Skeletal muscle cell (primary cell): ENCODE measurements around the gene DGLUCY.
A peak's percentile ranks its signal among the peaks of the same experiment; 100 is the strongest.
"Not testable (repeated sequence)": the region's sequence is repeated elsewhere in the genome, so short reads cannot be mapped to it uniquely, and the experiment has no call there.

Experiments used
- DNase-seq: peaks from one replicate; pipeline ENCODE4 v3.0.0-alpha.2; 2010; ENCODE audit warnings: low read depth
- H3K4me3 ChIP-seq: 2 replicates; pipeline ENCODE4 v1.5.1; 2011; ENCODE audit warnings: low read depth, mild to moderate bottlenecking, control low read depth, low read length, moderate library complexity

DGLUCY gene

DNA sequence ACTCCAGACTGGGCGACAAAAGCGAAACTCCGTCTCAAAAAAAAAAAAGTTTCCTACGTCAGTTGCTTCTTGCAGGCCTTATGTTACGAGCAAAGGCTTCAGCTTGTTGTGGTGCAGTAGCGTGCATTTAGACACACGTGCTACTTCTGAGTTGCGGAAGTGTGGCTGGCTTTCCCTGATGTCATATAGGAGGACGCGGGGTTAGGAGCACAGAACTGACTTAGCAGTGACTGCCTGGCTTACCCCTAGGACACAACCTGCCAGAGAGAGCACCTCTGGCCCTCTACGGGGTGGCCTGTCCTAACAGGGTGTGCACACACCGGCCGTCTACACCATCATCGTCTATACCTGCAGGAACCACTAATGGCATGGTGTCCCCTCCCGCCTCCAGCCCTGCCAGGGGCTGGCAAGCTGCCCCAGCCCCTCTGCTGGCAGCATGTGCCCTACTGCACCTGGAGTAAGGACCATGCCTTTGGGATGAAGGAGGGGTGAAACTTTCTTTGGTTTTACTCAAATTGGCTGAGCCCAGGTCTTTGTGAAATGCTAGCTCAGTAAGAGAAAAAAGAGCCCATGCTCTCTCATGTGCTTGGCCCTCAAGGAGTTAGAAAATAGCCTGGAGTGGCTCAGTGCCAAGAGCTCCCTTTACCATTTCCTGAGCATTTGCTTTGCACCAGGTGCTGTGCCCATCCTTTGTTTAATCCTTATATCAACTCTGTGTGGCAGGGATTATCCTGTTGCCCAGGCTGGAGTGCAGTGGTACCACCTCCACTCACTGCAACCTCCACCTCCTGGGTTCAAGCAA, 132.4 kb downstream of the DGLUCY start:
- H3K4me3 ChIP-seq = no peak overlapping the region
- DNase-seq = no peak

DNA sequence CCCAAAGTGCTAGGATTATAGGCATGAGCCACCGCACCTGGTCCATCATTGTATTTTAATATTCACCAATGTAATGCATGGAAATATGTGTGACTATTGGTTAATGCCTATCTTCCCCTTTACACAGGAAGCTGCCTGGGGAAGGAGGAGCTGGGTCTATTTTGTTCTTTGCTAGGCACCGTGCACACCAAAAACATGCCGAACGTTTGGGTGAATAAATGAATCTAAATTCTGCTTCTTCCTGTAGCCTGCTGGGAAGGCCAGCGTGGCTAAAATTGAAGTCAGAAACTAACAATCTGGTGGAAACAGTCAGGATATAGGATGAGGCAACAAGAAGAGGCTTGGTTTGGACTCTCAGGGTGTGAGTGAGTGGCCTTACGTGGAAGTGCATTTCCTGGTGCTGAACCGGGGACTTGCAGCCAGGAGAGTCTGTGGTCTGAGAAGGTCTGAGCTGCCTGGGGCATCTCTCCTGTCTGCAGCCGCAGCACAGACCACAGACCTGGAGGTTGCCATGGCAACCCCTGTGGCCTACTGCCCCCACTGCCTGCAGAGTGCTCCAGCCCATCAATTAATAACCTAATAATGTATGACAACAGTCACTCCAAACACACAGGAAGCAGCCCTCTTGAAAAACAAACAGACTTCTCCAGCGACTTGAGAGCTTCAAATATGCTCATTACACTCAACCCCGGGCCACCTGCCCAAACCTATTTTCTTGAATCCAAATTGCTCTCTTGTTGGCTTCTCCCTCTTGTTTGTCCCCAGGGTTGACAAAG, 136.2 kb downstream of the DGLUCY start:
- no peak for DNase-seq
- no peak overlapping the region for H3K4me3 ChIP-seq

DNA sequence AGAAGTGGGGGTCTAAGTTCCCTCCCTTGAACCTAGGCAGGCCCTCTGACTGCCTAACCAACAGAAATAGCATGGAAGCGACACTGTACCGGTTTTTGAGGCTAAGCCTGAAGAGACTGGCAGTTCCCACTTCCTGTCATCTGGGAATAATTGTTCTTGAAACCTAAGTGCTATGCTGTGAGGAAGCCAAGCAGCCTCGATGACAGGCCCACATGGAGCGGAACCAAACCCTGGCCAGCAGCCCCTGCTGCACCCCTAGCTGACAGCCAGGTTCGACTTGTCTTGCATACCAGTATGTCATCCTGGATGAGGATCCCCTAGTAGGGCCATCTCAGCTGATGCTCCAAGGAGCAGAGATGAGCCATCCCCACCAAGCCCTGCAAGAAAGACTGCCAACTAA, 137.0 kb downstream of the DGLUCY start:
- DNase-seq = no peak
- no peak overlapping the region for H3K4me3 ChIP-seq

DNA sequence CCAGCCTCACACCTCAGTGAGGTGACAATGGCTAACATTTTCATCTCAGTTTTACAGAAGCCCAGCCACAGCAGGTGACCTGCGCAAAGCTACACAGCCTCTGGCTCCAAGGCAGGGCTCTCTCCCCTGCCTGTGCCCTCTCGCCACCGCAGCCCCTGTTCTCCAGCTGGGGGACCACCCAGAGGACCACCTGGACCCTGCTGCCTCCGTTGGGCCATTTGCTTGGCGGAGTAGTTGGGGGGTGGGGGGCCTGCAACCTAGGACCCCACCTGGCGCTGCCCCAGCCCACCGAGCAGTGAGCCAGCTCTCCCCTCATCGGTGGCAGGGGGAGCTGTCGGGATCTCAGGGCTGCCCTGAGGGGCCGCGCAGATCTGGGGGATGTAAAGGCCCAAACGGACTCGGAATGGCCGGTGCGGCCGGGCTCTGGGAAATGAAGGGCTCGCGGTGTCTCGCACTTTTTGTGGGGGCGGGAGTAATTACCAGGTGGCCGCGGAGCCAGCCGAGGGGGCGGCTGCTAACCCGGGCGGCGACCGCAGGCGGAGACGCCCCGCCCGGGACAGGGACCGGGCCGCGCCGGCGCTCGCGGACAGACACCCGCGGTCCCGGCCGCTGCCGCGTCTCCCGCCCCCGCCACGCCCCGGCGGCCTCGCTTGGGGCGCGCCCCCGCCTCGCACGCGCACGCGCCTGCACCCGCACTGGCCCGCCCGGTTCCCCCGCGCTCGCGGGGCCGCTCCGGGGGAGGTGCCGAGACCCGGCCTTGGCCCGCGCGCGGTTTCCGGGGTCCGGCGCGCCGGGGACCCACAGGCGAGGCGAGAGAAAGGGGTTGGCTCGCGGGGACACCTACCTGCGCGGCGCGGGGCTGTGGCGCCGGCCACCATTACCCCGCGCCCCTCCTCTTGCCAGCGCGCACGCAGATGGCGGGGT, 139.3 kb downstream of the DGLUCY start:
- no peak for DNase-seq
- peak overlapping the region; percentile 50 for H3K4me3 ChIP-seq

DNA sequence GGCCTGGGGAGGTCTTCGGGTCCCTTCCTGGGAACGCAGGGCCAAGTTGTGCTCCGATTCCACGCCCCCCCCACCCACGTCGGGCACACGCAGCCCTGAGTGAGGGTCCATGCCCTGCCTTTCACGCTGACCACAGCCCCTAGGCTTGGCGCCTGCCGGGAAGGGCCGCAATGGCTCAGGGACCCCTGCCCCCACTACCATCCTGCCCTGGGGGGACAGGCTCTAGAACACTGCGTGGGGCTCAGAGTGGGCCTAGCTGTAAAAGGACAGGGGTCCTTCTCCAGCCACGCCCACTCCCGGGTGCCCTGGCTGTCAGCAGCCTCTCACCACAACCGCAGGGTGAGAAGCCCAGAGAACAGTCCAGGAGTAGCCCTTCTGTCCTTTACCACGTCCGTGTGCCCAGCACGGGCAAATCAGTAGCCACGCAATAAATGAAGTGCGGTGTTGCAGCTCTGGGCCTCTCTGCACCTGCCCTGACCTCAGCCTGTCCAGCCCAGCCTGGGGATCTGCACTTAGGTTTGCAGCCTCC, 140.0 kb downstream of the DGLUCY start:
- H3K4me3 ChIP-seq = peak overlapping the region; percentile 50
- no peak for DNase-seq

DNA sequence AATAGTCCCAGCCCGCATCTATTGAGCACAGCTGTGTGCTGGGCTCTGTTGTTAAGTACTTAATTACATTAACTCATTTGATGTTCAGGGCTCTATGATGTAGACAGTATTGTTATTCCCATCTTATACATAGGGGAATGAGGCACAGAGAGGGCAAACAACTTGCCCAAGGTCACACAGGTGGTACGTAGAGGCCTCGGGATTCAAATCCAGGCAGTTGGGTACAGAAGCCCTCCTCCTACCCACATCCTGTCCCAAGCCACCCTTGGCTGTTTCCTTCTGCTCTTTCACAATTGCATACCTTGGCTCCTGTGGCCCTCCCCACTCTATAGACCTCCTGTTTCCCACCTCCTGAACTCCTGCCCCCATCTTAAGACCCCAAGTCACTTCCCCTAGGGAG, 140.6 kb downstream of the DGLUCY start:
- DNase-seq = no peak

DNA sequence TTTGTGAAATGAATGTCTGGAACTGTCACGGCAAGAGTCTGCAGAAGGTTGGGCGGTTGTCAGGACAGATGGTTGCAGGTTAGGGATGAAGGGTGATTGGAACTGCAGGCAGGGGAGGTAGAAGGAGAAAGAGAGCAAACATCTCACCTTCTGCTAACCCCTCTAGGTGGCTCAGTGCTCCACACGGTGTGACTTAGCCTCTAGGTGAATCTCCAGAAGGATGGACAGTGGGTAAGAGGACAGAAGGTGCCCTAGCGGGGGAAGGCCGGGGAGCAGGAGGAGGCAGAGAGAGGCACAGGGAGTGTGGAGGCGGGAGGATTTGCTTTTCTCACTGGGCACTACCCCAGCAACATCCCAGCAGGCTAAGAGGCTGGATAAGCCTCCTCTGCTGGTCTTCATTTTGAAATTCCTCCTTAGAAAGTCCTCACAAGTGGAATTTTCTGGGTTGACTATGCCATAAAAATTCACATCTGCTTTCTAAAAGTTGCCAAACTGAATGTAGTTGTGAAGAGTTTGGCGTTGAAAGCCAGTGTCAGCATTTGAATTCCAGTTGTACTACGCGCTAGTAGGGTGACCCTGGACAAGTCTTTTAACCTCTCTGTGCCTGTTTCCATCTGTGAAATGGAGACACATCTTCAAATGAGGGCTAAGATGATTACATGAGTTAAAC, 141.3 kb downstream of the DGLUCY start:
- DNase-seq = no peak

More for the DNA sequence above, 140.6 kb downstream of the DGLUCY start:
- H3K4me3 ChIP-seq = no peak overlapping the region

DNA sequence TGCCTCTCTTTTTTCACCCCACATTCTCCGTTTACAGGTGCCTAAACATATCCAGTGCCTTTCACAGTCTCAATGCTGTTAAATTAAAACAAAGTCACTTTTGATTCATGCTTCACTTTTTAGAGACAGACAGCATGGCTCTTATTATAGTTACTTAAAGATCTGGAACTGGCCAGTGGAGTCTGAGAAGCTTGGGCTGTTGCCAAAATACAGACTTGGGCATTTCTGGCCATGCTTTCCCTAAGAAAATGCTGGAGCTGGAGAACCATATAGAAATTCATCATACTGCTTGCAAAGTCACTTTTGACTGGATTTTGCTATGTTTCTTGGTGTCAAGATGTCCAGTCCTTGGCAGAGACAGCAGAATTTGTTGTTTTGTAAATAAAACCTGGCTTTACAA, 142.8 kb downstream of the DGLUCY start:
- no peak overlapping the region for H3K4me3 ChIP-seq
- no peak for DNase-seq

More for the DNA sequence above, 141.3 kb downstream of the DGLUCY start:
- H3K4me3 ChIP-seq = no peak overlapping the region

DNA sequence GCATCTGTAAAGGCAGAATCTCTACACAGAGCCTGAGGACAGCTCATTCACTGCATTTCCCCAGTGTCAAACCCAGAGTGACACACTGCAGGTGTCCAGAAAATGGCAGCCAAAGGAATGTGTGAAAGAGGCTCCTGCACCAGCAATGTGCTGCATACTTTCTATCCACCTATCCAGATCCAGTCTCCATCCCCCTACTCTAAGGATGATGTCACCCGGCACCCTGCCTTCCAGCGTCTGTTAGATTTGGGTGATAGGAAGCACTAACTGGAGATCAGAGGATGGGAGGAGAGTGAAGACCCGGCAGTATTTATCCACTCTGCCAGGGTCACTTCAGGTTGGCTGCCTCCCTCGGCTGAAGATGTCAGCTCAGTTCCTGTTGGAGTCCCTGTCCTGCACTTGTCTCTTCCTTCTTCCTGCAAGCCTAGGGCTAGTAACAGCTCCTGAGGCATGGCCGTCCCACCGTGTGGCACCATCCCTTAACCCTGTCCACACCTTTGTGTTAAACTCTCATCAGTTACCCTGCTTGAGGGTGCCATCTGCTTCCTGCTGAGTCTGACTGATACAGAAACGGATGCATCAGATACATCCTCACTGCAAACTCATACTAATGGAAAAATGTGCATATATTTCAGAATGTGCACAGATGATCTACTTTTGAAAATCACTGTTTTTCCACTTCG, 143.6 kb downstream of the DGLUCY start:
- no peak for DNase-seq
- no peak overlapping the region for H3K4me3 ChIP-seq

DNA sequence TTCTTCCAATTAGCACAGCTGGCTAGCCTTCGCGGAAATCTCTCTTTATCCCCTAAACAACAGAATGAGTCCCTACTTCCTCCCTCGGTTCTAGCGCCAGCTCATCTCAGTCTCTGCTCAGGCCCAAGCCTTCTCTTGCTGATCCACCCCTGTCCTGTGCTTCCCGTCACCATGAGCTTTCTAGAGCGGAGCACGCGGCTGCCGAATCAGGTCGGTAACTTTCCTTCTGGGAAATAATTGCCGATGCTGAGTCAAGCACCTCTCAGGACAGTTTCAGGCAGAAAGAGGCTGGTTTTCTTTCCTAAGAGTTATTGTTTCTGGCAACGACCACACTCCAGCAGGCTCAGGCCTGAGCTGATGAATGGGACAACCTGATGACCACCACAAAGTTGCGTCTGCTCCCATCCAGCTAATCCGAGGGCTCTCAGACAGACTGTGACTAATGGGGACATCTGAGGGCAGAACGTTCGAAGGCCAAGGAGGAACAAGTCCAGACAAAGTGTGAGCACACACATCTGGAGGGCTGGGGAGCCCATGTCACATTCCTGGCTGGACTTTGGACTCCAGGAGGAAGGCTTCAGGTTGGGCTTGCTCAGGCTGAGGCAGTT, 144.2 kb downstream of the DGLUCY start:
- no peak overlapping the region for H3K4me3 ChIP-seq
- peak; percentile 57 for DNase-seq

DNA sequence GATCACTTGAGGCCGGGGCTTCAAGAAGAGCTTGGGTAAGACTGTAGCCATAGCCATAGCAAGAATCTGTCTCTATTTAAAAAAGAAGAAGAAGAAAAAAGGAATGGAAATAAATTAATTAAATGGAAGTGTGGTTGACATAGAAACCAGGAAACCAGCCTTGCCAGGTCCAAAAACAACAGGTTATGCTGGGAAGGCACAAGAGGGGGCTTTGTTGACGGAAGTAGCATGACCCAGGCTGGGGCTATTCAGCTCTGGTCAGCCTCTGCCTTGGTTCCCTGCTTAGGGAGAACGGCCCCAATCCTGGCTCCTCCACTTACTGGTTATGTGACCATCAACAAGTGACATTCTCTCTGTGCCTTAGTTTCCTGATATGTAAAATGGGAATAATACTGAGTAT, 145.0 kb downstream of the DGLUCY start:
- DNase-seq = no peak
- no peak overlapping the region for H3K4me3 ChIP-seq

DNA sequence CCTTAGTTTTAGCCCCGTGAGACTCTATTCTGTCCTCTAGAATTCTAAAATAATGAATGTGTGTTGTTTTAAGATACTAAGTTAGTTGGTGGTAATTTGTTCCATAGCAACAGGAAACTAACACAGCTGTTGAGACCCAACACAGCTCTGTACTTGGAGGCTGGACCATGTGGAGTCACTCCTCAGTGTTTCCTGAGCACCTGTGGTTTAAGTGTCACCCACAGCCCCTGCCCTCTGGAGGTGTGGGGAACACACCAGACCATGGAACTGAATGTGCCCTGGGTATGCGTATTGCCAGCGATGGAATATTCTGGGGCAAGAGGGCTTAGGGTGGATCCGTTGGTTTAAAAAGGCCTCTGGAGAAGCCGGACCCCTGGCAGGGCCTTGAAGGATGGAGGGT, 147.2 kb downstream of the DGLUCY start:
- no peak for DNase-seq
- H3K4me3 ChIP-seq = no peak overlapping the region

DNA sequence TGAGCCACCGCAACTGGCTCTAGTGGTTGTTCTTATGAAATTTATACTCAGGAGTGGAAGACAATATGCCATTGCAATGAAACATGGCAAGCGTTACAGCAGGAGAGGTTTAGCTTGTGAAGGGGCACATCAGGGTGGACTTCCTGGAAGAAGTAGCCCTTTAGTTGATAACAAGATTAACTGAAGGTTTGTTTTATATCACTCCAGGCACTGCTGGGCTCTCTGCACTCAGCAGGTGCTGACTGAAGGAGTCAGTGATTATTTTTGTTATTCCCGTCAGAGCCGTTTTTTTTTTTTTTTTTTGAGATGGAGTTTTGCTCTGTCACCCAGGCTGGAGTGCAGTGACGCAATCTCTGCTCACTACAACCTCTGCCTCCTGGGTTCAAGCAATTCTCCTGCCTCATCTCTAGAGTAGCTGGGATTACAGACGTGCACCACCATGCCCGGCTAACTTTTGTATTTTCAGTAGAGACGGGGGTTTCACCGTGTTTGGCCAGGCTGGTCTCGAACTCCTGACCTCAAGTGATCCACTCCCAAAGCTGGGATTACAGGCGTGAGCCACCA, 148.2 kb downstream of the DGLUCY start:
- DNase-seq = no peak
- no peak overlapping the region for H3K4me3 ChIP-seq

DNA sequence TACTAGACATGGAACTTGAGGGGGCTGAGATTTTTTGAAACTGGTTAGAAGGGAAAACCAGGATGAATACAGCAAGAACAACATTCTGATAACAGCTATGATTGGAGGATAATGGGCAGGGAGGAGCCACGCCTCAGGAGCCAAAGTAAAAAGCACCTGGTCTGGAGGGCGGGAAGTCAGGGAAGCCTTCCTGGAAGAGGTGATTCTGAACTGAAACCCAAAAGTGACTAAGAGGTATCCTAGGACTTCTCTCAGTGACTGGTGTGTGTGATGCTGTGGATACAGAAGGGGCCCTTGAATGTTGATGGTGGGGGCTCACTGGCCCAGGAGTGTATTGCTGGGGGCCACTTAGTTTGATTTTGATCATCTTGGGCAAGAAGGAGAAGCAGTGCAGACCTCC, 149.5 kb downstream of the DGLUCY start:
- H3K4me3 ChIP-seq = no peak overlapping the region
- no peak for DNase-seq

DNA sequence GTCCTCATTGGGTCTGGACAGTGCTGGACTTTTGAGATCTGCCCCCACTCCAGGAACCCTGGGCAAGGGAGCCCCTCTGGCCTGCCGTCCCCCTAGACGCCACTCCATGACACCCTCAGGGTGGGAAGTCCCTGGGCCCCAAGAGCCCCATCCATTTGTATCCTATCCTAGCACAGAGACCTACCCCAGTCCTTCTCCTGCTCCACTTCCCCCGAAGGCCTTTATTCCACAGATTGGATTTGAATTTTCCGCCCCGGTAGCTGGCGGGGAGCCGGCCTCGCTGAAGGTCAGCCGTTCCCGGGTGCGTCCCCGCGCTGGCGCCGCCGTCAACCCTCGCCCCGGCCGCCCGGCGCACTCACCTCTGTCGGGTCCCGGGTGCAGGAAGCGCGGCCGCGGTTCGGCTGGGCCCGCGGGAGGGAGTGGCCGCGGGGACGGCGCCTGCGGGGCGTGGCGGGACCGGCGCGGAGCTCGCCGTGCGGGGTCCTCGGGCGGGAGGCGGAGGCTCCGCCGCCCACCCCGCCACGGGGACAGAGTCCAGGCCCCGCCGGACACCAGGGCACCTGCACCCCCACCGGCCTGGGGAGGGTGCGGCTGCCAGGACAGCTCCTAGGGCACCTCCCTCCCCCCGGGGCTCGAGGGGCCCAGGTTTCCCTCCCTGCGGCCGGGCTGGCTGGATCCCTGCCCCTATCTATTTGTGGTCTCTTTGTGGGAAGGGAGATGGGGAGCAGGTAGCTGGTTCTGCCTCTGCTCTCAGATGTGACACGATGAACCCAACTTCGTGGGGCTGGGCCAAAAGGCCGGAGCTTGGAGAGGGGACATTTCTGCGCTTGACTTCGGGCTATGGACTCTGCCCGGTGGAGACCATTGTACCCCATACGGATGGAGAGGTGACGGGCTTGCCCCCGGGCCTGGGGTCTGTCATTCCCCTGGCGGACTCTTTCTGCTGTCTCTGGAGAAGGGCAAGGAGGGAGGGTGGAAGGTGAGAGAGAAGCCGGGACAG, 150.6 kb downstream of the DGLUCY start:
- no peak for DNase-seq
- peak overlapping the region; percentile 31 for H3K4me3 ChIP-seq

DNA sequence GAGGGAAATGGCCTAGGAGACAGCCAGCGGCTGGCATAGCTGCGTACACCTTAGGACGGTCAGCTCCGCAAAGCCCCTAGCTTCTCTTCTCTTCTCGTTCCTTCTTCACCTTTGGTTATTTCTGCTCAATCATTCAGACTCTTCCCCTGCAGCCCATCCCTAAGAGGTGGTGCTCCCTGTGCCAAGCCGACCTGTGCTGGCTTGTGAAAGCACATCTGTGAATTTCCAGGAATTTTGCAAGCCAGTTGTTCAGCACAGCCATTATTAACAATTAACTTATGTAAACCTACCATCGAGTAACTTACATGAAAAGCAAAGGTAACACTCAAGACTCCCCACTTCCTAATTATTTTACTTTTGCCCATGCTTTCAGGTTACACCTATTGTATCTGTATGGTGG, 151.5 kb downstream of the DGLUCY start:
- no peak overlapping the region for H3K4me3 ChIP-seq

DNA sequence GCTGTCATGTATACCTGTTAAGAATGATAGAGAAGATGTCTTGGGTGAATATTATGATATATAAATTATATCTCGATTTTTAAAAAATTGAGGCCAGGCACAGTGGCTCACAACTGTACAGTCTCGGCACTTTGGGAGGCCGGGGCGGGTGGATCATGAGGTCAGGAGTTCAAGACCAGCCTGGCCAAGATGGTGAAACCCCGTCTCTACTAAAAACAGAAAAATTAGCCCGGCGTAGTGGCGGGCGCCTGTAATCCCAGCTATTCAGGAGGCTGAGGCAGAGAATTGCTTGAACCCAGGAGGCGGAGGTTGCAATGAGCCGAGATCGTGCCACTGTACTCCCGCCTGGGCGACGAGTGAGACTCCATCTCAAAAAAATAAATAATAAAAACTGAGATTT, 152.4 kb downstream of the DGLUCY start:
- not testable (repeated sequence) for H3K4me3 ChIP-seq, DNase-seq

More for the DNA sequence above, 151.5 kb downstream of the DGLUCY start:
- no peak for DNase-seq
